ENCODE data around the gene KDELR3.

The KDELR3 gene

GRCh38 chr22:38518620-38519019 lies 50.7 kb downstream of the KDELR3 start:
- no peak for DNase-seq (ENCODE audit: low read depth, low spot score)

GRCh38 chr22:38519453-38520250 lies 51.8 kb downstream of the KDELR3 start:
- no peak for DNase-seq (ENCODE audit: low read depth, low spot score)

- DNase-seq (ENCODE audit: low read depth, low spot score): no peak
These were observed 55.1 kb downstream of the KDELR3 start for GRCh38 chr22:38523029-38523428.

GRCh38 chr22:38523479-38523878 lies 55.6 kb downstream of the KDELR3 start:
- DNase-seq (ENCODE audit: low read depth, low spot score): no peak

- DNase-seq (ENCODE audit: low read depth, low spot score): no peak
These were observed 56.5 kb downstream of the KDELR3 start for GRCh38 chr22:38524429-38524828.

GRCh38 chr22:38531251-38531938 lies 63.5 kb downstream of the KDELR3 start:
- DNase-seq (ENCODE audit: low read depth, low spot score): no peak

All from smooth muscle cell of the brain vasculature (primary cell).